NCI-H82 treated with DMSO at 0.1 percent for 48 hours (cell line): ENCODE results near the gene INO80.

ENCODE experiments used
- DNase-seq: peaks from one replicate; lab custom pipeline; 2025; ENCODE audit not compliant: unreplicated experiment; lab: John Stamatoyannopoulos, UW

The INO80 gene

DNA sequence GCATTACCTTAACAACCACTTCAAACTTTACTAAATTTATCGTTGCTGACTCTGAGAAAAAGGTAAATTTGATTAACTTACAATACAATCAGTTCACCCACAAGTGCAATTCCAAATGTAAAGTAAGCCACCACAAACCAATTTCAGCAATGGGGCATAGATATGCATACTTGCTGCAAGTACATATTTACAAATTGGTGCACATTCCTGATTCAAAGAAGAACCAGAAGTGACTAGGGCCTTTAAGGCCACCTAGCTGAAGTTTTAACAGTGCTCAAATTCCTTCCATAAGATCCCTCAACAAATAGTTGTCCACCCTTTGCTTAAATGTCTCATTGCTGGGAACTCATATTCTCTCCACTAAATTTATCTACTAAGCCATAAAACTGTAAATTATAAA is 67.2 kb downstream of the INO80 start:
- no peak for DNase-seq

GRCh38 chr15:41048397-41048796 is 67.7 kb downstream of the INO80 start:
- DNase-seq, result no peak

- no peak for DNase-seq
These were observed 68.6 kb downstream of the INO80 start for GRCh38 chr15:41047474-41047873.

- DNase-seq, result no peak
These were observed 72.7 kb downstream of the INO80 start for GRCh38 chr15:41043276-41043951.

- DNase-seq, result no peak
These were observed 73.2 kb downstream of the INO80 start for GRCh38 chr15:41042851-41043250.

DNA sequence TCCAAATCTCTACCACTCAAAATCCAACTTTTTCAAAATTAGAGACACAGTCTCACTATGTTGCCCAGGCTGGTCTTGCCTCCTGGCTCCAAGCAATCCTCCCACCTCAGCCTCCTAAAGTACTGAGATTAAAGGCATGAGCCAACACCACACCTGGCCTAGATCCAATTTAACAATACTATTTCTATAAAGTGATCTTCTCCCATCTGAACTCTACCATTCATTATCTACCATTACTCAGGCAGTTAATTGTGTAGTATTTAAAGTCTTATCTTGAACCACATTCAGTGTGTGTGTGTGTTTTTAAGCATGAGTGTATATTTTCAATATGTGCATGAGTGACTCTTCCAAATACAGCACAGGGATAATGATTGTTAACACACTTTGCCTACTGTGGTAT is 77.0 kb downstream of the INO80 start:
- DNase-seq, result no peak

DNA sequence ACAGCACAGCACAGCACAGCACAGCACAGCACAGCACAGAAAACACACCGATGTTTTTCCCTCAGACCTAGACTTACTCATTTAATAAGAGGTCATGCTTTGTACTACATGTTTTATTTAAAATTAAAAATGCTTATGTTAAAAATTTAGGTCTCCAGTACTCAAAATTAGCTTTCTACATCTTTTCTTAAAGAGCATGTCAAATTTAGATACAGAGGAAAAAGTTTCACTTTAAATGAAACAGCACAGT is 84.1 kb downstream of the INO80 start:
- DNase-seq, result no peak

GRCh38 chr15:41031232-41032078 is 84.6 kb downstream of the INO80 start:
- no peak for DNase-seq

- no peak for DNase-seq
These were observed 87.2 kb downstream of the INO80 start for GRCh38 chr15:41028853-41029252.

GRCh38 chr15:41025393-41025792 is 90.7 kb downstream of the INO80 start:
- no peak for DNase-seq

GRCh38 chr15:41024885-41025284 is 91.2 kb downstream of the INO80 start:
- no peak for DNase-seq

- DNase-seq, result no peak
These were observed 91.9 kb downstream of the INO80 start for GRCh38 chr15:41024131-41024530.

DNA sequence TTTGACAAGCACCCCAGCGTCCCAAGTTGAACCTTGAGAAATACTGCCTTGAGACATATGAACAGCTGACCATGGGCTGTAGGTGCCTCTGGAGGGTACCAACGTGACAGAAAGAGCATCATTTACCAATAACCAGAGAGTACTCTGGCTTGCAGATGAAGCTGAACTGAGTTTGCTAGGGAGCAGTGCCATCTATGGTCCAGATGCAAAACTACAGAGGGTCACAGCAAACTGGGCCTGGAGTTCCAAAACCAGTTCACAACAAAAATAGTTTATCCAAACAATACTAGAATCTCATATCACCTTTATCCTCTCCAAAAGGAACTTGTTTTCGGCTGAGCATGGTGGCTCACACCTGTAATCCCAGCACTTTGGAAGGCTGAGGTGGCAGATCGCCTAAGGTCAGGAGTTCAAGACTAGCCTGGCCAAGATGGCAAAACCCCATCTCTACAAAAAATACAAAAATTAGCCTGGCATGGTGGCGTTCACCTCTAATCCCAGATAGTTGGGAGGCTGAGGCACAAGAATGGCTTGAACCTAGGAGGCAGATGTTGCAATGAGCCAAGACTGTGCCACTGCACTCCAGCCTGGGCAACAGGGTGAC is 93.5 kb downstream of the INO80 start:
- no peak for DNase-seq

GRCh38 chr15:41020829-41021228 is 95.3 kb downstream of the INO80 start:
- no peak for DNase-seq

GRCh38 chr15:41020311-41020710 is 95.8 kb downstream of the INO80 start:
- DNase-seq, result no peak

DNA sequence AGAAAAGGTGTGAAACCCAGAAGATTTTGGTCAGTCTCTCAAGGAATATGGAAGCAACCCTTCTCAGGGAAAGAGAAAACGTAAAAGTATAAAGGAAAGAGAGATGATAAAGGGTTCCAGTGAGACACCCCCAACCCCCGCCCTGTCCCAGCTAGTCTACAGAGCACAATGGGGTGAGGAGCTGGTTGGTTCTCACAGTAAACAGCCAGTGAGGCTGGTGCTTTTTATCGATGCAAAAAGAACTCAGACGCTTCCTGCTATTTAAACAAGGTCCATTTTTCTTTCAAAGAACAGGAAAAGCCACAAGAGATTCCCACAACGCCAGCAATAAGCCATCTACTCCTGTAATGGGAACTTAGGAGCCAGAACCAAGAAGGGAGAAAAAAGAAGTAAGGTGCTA is 96.9 kb downstream of the INO80 start:
- DNase-seq, result no peak

DNA sequence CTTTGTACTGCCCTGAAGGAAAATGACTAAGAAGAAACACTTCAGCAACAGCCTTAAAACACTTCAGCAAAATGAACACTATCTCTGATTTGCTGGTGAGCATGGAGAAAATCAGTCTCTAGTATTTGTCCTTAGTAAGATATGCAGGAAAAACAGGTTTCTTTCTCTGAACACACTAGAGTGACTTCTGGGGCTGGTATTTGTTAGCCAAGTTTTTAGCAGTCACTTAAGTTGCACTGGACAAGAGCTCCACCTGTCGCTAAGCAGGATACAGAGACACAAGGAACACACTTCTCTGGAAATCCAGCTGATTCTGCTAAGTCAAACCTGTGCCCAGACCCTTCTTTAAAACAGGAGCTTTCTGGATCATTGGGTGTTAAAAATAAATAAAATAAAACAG is 97.5 kb downstream of the INO80 start:
- DNase-seq, result no peak

DNA sequence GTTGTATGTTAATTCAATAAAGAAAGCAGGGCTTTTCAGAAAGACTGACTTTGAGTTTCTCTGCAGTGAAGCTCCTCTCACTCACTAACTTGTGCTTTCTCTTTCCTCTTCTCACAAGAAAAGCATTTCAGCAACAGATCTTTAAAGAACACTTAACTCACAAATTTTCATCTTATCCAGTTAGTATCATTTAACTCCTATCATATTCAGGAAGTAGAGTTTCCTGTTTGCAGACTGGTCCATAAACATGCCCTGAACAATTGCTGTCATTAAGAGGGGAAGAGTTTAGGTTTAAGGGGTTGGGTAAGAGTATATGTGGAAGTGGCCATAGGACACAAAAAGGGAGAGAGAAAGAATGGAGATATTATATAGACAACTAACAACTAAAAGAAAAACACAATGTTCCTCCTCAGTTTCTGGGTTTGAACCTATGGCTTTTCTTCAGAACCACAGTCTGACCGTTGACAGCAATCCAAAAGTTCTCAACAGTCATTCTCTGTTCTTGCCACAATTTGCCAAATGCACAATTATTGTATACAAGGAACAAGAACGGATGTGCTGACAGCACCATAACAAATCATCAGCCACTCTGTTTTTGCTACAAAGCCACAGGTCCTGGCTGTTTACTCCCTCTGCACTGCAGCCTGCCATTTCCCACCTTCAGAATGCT is 98.9 kb downstream of the INO80 start:
- DNase-seq, result no peak

GRCh38 chr15:41013691-41014414 is 102.2 kb downstream of the INO80 start:
- no peak for DNase-seq

- DNase-seq, result peak; percentile 67
These were observed 104.8 kb downstream of the INO80 start for GRCh38 chr15:41011055-41011815.

DNA sequence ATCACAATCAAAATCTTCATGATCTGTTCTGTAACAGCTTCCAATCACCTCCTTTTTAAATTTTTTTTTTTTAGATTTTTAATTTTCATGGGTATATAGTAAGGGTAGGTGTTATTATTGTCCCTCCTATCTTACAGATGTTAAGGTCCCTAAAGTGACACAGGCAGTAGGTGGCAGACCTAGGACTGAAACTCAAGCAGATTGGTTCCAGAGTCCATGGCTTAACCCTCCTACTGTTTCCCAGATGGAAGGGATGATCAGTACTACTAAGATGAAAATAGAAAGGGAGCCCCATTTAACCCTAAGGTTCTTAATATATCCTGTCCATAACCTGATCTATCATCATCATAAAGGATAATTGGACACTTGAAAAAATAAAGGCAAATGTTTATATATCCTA is 105.7 kb downstream of the INO80 start:
- DNase-seq, result no peak
